Right lobe of liver (tissue), 6 donors: ENCODE data around the gene CCIN. TPM values are rescaled to one million over a fixed set of nuclear protein-coding genes. Genes with fewer than 3 reads are reported as not detected.

Experiments
- ATAC-seq, 4 donors: fragments of 200-7000 bp; cut with Tn5 transposase; one replicate each; pipeline ENCODE4 v1.9.1; 2020; ENCODE audit warnings: mild to moderate bottlenecking in 4 of 4, moderate library complexity in 4 of 4
- DNase-seq, 3 donors: peaks; one replicate each; pipeline ENCODE4 v3.0.0-alpha.2; 2020
- H3K27ac ChIP-seq, 3 donors: fragments of 200-600 bp; one replicate each; pipeline ENCODE4 v1.8.0; 2022
- H3K27me3 ChIP-seq, 2 donors: fragments of 200-600 bp; one replicate each; pipeline ENCODE4 v1.8.0; 2022
- H3K36me3 ChIP-seq, 4 donors: fragments of 200-600 bp; sonication (generic) in 1 of 4; one replicate each; pipeline versions ENCODE4 v1.5.1 to v1.8.0; 2017 to 2022; ENCODE audit warnings: control low read depth in 1 of 4
- H3K4me1 ChIP-seq, 4 donors: fragments of 200-600 bp; sonication (generic) in 1 of 4; one replicate each; pipeline versions ENCODE4 v1.5.1 to v1.8.0; 2017 to 2022; ENCODE audit warnings: control low read depth in 1 of 4
- H3K4me3 ChIP-seq, 3 donors: fragments of 200-600 bp; one replicate each; pipeline ENCODE4 v1.8.0; 2022
- H3K9me3 ChIP-seq, 4 donors: fragments of 200-600 bp; sonication (generic) in 1 of 4; one replicate each; pipeline versions ENCODE4 v1.5.1 to v1.8.0; 2017 to 2022; ENCODE audit warnings: control low read depth in 1 of 4
- POLR2A ChIP-seq: fragments of 450-650 bp; IDR thresholded peaks from one replicate; pipeline ENCODE4 v1.6.1; 2017; ENCODE audit warnings: antibody characterized with exemption, mild to moderate bottlenecking
- WGBS: methylation state at CpG from one replicate; pipeline ENCODE4 v1.1.6; 2018; ENCODE audit warnings: low coverage, low lambda C conversion rate; ENCODE audit not compliant: insufficient coverage; ENCODE audit errors: missing lambda C conversion rate; 5-methylcytosine and 5-hydroxymethylcytosine counted together
- intact Hi-C, 2 donors: fragments of 100-400 bp; cut with DNase I; formaldehyde crosslinking; loops; one replicate each; pipeline versions ENCODE4 v1.11.2 to v1.14.1; 2022
- long read RNA-seq: library from polyadenylated mRNA; unstranded; transcript quantifications from one replicate; pipeline ENCODE4 v2.0.0, GENCODE V29; 2019
- total RNA-seq, 6 experiments: library from RNA; depleted of rRNA in 2 of 6; stranded (reverse); fragments of >200 nt in 2 of 6; fragmentation: NEBNext Ultra II Directional in 3 of 6; extraction: Animal tissue kit (Norgen Biotek cat#: 25700) in 3 of 6; gene quantifications; one replicate each; pipeline versions ENCODE4 v1.1.0 to v1.2.4, GENCODE V29; 2016 to 2023
- TF ChIP-seq, protein P1 (sequence below), 4 donors: fragments of 200-600 bp in 3 of 4; fragments of 450-650 bp in 1 of 4; IDR thresholded peaks; one replicate each; pipeline versions ENCODE4 v1.5.1 to v1.8.0; 2016 to 2022; ENCODE audit warnings: antibody characterized with exemption in 4 of 4, mild to moderate bottlenecking in 2 of 4
- donor health status: DM: no; HTN: yes; CAD: no.
- donor health status: DM: no; HTN: no; CAD: no.
- donor health status: DM: no; HTN: no; CAD: no.
- donor health status: DM: no; HTN: yes; CAD: no.
- donor health status: DM: no; HTN: yes; CAD: no.

Gene CCIN
- total RNA-seq, result not detected
- long read RNA-seq, result 0 reads

- TF ChIP-seq, protein P1, sequence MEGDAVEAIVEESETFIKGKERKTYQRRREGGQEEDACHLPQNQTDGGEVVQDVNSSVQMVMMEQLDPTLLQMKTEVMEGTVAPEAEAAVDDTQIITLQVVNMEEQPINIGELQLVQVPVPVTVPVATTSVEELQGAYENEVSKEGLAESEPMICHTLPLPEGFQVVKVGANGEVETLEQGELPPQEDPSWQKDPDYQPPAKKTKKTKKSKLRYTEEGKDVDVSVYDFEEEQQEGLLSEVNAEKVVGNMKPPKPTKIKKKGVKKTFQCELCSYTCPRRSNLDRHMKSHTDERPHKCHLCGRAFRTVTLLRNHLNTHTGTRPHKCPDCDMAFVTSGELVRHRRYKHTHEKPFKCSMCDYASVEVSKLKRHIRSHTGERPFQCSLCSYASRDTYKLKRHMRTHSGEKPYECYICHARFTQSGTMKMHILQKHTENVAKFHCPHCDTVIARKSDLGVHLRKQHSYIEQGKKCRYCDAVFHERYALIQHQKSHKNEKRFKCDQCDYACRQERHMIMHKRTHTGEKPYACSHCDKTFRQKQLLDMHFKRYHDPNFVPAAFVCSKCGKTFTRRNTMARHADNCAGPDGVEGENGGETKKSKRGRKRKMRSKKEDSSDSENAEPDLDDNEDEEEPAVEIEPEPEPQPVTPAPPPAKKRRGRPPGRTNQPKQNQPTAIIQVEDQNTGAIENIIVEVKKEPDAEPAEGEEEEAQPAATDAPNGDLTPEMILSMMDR (IDR thresholded peaks at IDR 0.05), result no peak
- TF ChIP-seq POLR2A, result no peak
- intact Hi-C loops, result no loop called here
- no peaks in the 10 kb centered on the region for H3K27me3 ChIP-seq
- no peak for ATAC-seq
- H3K4me3 ChIP-seq, result no peak within 1 kb of the TSS
- H3K9me3 ChIP-seq, result no peaks in the 10 kb centered on the region
- 91% methylated on average over 6 of the region's 6 CpGs for WGBS
- DNase-seq, result no peak
- no peaks in the 10 kb centered on the region for H3K36me3 ChIP-seq
- no peaks in the 10 kb centered on the region for H3K4me1 ChIP-seq
- H3K27ac ChIP-seq, result no peak within 1 kb of the TSS
These were observed at the start of gene CCIN for GRCh38 chr9:36169166-36169565. TSS of gene CCIN (plus strand) at chr9:36169388. CDS start at chr9:36169503, 115 bp downstream.

- Histone ChIP-seq H3K27me3 (no peaks in the 10 kb centered on the region), H3K4me1 (no peaks in the 10 kb centered on the region), H3K36me3 (peaks cover 0 to 7% (median 0%) of the 10 kb centered on the region in 4 donors), H3K27ac (no peak overlapping the region), H3K4me3 (no peak overlapping the region), H3K9me3 (no peaks in the 10 kb centered on the region)
- WGBS, result 74% methylated on average over 7 of the region's 7 CpGs
- intact Hi-C loops, result loop anchor here in 1 of 2 donors (10.0 kb wide), 1 partner anchor 55 kb away; no protein-coding TSS in a partner anchor
- TF ChIP-seq, protein P1 (IDR thresholded peaks at IDR 0.05), result no peak
- no peak for DNase-seq
- no peak for ATAC-seq
These were observed 49.7 kb upstream of the CCIN start for GRCh38 chr9:36119476-36119875.

DNA sequence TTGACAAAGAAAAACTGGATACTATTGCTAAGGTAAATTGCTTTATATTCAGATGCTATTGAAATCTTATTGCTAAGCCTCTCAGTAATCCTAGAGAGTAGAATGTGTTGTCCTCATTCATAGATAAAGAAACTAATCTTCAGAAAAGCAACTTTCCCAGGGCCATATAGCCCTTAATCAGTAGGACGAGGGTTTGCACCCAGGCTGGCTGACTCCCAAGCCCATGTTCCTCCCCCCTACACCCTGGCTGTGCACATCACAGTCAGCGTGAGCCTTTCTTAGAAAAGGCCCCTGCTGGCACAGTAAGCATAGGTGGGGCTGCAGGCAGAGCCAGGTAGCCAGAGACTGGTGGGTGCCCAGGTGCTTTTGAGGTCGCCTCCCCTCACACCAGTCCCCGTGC, 48.5 kb upstream of the CCIN start:
- intact Hi-C loops, result no loop called here
- no peak overlapping the region for H3K4me3 ChIP-seq
- TF ChIP-seq, protein P1 (IDR thresholded peaks at IDR 0.05), result no peak
- no peak for TF ChIP-seq POLR2A
- no peak overlapping the region for H3K27ac ChIP-seq
- peaks cover 0 to 7% (median 0%) of the 10 kb centered on the region in 4 donors for H3K36me3 ChIP-seq
- no peaks in the 10 kb centered on the region for H3K9me3 ChIP-seq
- ATAC-seq, result no peak
- no peak for DNase-seq
- H3K27me3 ChIP-seq, result no peaks in the 10 kb centered on the region
- no peaks in the 10 kb centered on the region for H3K4me1 ChIP-seq
- WGBS, result no CpG with 5 or more reads among the region's 4 CpGs

- intact Hi-C loops, result no loop called here
- 68% methylated on average over 6 of the region's 7 CpGs for WGBS
These were observed 47.2 kb upstream of the CCIN start for GRCh38 chr9:36121971-36122370.

More at GRCh38 chr9:36121971-36122370, 47.2 kb upstream of the CCIN start:
- no peaks in the 10 kb centered on the region for H3K4me1 ChIP-seq
- no peak overlapping the region for H3K4me3 ChIP-seq
- no peaks in the 10 kb centered on the region for H3K27me3 ChIP-seq
- no peak for TF ChIP-seq POLR2A
- TF ChIP-seq, protein P1 (IDR thresholded peaks at IDR 0.05), result no peak
- DNase-seq (no peak), ATAC-seq (no peak)
- no peaks in the 10 kb centered on the region for H3K9me3 ChIP-seq
- H3K36me3 ChIP-seq, result peaks cover 0 to 6% (median 0%) of the 10 kb centered on the region in 4 donors
- no peak overlapping the region for H3K27ac ChIP-seq
